Ovary (tissue), 3 donors: ENCODE data around the gene EFHD2.

Experiments used
- EP300 ChIP-seq: sonication (generic); formaldehyde crosslinking; IDR thresholded peaks from one replicate; pipeline ENCODE4 v1.6.1; 2017; ENCODE audit warnings: antibody characterized with exemption
- POLR2A ChIP-seq: fragments of 450-650 bp; IDR thresholded peaks from one replicate; pipeline ENCODE4 v1.6.1; 2017; ENCODE audit warnings: antibody characterized with exemption, mild to moderate bottlenecking, moderate library complexity
- TF ChIP-seq, protein P1 (sequence below), 3 donors: fragments of 450-650 bp in 2 of 3; fragments of 200-600 bp in 1 of 3; IDR thresholded peaks; one replicate each; pipeline versions ENCODE4 v1.5.1 to v1.8.0; 2016 to 2022; ENCODE audit warnings: antibody characterized with exemption in 3 of 3, mild to moderate bottlenecking in 1 of 3
- donor health status: DM: no; HTN: no; CAD: no.

DNA sequence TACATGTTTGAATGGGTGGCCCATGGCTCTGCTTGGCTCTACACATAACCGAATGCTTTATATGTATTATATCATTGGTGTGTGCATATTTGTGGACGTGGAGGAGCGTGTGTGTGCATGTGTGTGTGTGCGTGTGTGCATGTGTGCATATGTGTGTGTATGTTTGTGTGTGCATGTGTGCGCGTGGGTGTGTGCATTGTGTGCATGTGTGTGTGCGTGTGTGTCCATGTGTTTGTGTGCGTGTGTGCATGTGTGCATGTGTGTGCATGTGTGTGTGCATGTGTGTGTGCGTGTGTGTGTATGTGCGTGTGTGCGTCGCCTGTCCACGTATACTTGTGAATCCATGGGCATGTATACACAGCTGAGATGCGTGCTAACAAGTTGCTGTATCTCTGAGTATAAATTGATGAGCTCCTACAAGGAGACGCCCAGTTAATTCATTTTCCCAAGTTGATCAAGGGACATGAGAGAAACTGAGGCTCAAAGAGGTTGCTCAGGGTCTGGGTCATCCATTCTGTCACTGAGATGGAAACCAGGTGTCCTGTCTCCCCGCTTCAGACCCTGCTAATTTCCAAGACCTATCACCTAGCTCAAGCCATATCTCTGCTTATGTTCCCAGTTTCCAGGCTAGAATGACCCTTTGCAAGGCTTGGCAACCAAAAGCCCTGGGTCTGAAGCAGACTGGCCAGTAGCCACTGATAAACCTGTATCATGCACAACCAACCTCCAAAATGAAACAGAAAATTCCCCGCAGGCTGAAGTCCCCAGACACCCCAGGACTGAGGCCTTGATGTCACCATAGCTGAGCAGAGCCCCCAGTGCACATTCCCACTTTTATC lies 25.8 kb downstream of the EFHD2 start:
- TF ChIP-seq EP300 (no peak), POLR2A (no peak)
- TF ChIP-seq, protein P1, sequence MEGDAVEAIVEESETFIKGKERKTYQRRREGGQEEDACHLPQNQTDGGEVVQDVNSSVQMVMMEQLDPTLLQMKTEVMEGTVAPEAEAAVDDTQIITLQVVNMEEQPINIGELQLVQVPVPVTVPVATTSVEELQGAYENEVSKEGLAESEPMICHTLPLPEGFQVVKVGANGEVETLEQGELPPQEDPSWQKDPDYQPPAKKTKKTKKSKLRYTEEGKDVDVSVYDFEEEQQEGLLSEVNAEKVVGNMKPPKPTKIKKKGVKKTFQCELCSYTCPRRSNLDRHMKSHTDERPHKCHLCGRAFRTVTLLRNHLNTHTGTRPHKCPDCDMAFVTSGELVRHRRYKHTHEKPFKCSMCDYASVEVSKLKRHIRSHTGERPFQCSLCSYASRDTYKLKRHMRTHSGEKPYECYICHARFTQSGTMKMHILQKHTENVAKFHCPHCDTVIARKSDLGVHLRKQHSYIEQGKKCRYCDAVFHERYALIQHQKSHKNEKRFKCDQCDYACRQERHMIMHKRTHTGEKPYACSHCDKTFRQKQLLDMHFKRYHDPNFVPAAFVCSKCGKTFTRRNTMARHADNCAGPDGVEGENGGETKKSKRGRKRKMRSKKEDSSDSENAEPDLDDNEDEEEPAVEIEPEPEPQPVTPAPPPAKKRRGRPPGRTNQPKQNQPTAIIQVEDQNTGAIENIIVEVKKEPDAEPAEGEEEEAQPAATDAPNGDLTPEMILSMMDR (IDR thresholded peaks at IDR 0.05), result no peak
